Measurements from ENCODE around the gene RAB43.

GRCh38 chr3:129045675-129046036 lies 75.9 kb downstream of the RAB43 start:
- no peak for TF ChIP-seq CTCF (IDR thresholded peaks at IDR 0.05)
- TF ChIP-seq POLR2A (IDR thresholded peaks at IDR 0.05) = no peak

Measured in testis (tissue), 2 donors.